Brain microvascular endothelial cell (primary cell): ENCODE data around the gene IFT88.

Experiments used
- DNase-seq: peaks from one replicate; pipeline ENCODE4 v3.0.0-alpha.2; 2020
- H3K27ac ChIP-seq: fragments of 250-450 bp; sonication (Bioruptor Pico); 2 replicates; pipeline ENCODE4 v1.5.1; 2020; ENCODE audit warnings: mild to moderate bottlenecking, moderate library complexity
- H3K27me3 ChIP-seq: fragments of 250-450 bp; sonication (Bioruptor Pico); replicated peaks from 2 replicates; pipeline ENCODE4 v1.5.1; 2020; ENCODE audit warnings: mild to moderate bottlenecking
- H3K36me3 ChIP-seq: fragments of 250-450 bp; sonication (Bioruptor Pico); replicated peaks from 2 replicates; pipeline ENCODE4 v1.5.1; 2020; ENCODE audit warnings: mild to moderate bottlenecking
- H3K4me3 ChIP-seq: 2 replicates; pipeline ENCODE4 v1.5.1; 2011; ENCODE audit warnings: low read depth, mild to moderate bottlenecking, control low read depth, low read length, moderate library complexity
- CTCF ChIP-seq: IDR thresholded peaks from 2 replicates; pipeline ENCODE4 v1.5.1; 2011; ENCODE audit warnings: low read depth, mild to moderate bottlenecking, moderate library complexity, low read length, control low read depth, inconsistent platforms; ENCODE audit errors: missing control alignments
- in situ Hi-C: cut with HindIII; loops from 2 replicates; pipeline ENCODE4 v1.10.0; 2017; ENCODE audit warnings: low sequenced_read_pairs, low pct_ligation_motif_present

The IFT88 gene

GRCh38 chr13:20720499-20720898 is 153.5 kb downstream of the IFT88 start:
- H3K27ac ChIP-seq = no peak overlapping the region
- in situ Hi-C loops = no loop called here
- no peak for DNase-seq

DNA sequence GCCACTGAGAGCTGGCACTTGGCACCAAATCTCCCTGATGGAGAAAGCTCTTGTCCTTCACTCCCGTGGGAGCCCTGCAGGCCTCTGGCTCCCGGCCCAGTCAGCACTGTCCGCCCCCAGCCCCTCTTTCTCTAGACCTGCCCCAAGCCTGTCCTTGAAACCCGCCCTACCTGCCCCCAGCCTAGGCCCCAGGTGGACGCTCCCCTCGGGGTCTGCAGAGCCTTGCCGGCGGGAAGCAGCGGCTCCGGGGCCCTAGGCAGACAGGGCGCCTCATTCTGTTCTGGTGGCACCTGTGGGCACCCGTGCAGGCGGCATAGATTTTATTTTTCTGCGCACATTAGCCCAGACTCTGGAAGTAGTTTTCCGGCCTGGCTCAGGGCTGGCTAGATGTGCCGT is 154.1 kb downstream of the IFT88 start:
- Histone ChIP-seq H3K27ac (no peak overlapping the region), H3K27me3 (no peaks in the 10 kb centered on the region), H3K36me3 (no peaks in the 10 kb centered on the region), H3K4me3 (peak overlapping the region; percentile 45)
- no peak for TF ChIP-seq CTCF
- DNase-seq = no peak
- in situ Hi-C loops = no loop called here

More at GRCh38 chr13:20720499-20720898, 153.5 kb downstream of the IFT88 start:
- TF ChIP-seq CTCF = no peak
- Histone ChIP-seq H3K36me3 (no peaks in the 10 kb centered on the region), H3K4me3 (no peak overlapping the region), H3K27me3 (no peaks in the 10 kb centered on the region)

DNA sequence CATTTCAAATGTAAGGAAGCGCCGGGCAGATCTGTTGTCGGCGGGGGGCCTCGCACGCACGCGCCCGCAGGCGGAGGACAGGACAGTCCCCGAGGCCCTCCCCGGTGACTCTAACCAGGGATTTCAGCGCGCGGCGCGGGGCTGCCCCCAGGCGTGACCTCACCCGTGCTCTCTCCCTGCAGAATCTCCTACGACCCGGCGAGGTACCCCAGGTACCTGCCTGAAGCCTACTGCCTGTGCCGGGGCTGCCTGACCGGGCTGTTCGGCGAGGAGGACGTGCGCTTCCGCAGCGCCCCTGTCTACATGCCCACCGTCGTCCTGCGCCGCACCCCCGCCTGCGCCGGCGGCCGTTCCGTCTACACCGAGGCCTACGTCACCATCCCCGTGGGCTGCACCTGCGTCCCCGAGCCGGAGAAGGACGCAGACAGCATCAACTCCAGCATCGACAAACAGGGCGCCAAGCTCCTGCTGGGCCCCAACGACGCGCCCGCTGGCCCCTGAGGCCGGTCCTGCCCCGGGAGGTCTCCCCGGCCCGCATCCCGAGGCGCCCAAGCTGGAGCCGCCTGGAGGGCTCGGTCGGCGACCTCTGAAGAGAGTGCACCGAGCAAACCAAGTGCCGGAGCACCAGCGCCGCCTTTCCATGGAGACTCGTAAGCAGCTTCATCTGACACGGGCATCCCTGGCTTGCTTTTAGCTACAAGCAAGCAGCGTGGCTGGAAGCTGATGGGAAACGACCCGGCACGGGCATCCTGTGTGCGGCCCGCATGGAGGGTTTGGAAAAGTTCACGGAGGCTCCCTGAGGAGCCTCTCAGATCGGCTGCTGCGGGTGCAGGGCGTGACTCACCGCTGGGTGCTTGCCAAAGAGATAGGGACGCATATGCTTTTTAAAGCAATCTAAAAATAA is 154.7 kb downstream of the IFT88 start:
- Histone ChIP-seq H3K4me3 (peak overlapping the region; percentile 45), H3K27me3 (no peaks in the 10 kb centered on the region), H3K36me3 (no peaks in the 10 kb centered on the region), H3K27ac (no peak overlapping the region)
- in situ Hi-C loops = no loop called here
- DNase-seq = peak; percentile 72
- peak; percentile 24 for TF ChIP-seq CTCF

DNA sequence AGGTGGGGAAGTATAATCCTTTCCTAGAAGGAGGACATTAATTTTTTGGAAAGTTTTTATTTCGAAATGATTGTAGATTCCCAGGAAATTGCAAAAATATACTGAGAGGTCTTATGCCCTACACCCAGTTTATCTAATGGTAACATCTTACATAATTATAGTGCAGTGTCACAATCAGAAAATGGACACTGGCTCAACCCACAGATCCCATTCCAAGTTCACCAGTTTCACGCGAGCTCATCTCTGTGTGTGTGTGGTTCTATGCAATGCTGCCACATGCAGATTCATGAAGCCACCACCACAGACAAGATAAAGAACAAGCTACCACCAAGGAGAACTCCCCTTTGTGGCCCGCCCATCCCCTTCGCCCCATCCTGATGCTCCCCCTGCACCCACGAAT is 160.9 kb downstream of the IFT88 start:
- TF ChIP-seq CTCF = no peak
- no peak for DNase-seq
- Histone ChIP-seq H3K27ac (no peak overlapping the region), H3K27me3 (no peaks in the 10 kb centered on the region), H3K36me3 (no peaks in the 10 kb centered on the region), H3K4me3 (no peak overlapping the region)
- in situ Hi-C loops = no loop called here

DNA sequence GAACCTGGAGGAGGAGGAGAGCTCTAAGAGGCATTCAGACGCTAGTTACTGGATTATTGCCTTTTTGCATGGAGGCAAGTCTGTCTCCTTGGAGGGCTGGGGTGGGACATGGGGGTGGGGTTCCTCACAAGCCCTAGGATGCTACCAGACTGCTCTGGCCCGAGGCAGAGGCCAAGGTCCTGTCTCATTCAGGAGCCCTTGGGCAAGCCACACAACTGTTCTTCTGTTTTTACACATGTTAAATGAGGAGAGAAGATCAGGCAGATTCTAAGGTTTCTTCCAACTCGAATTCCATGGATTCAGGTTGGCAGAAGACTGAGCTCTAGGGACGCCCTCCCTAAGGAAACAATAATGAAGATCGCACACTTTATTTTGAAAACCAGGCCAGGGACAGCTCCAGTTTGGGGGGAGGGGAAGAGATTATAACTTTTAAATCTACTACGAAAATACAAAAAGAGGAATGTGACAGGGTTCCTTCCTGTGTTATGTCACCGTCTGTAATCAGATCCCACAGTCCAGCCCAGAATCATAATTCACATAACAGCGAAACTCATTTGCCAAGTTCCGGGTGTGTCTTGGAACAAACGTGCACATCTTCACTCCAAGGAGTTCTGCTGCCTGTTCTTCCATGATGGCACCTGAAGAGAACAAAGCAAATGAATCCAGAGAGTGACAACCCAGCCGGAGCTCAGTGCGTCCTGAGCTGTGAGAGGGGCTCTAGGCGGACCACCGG is 161.8 kb downstream of the IFT88 start:
- Histone ChIP-seq H3K36me3 (no peaks in the 10 kb centered on the region), H3K4me3 (no peak overlapping the region), H3K27me3 (no peaks in the 10 kb centered on the region), H3K27ac (no peak overlapping the region)
- no peak for TF ChIP-seq CTCF
- no peak for DNase-seq
- in situ Hi-C loops = no loop called here
